ACHN (cell line): Measurements from ENCODE around the gene EPB41L2.

Source experiments
- DNase-seq: peaks from one replicate; pipeline ENCODE4 v3.0.0-alpha.2; 2015
- in situ Hi-C: cut with HindIII; loops from 2 replicates; pipeline ENCODE4 v1.10.0; 2017; ENCODE audit warnings: low sequenced_read_pairs, low pct_ligation_motif_present, low pct_unique_long_range_greater_than_20kb

EPB41L2 gene

GRCh38 chr6:131065112-131065823 lies 2.2 kb upstream of the EPB41L2 start:
- no peak for DNase-seq
- in situ Hi-C loops: no loop called here

GRCh38 chr6:131063764-131064272 lies 773 bp upstream of the EPB41L2 start:
- DNase-seq: no peak
- in situ Hi-C loops: no loop called here

- in situ Hi-C loops: no loop called here
- peak; percentile 9 for DNase-seq
Measured at GRCh38 chr6:131062241-131063027, 611 bp downstream of the EPB41L2 start.

GRCh38 chr6:131061751-131062119 lies 1.3 kb downstream of the EPB41L2 start:
- DNase-seq: peak; percentile 16
- in situ Hi-C loops: no loop called here

GRCh38 chr6:131061041-131061750 lies 1.8 kb downstream of the EPB41L2 start:
- in situ Hi-C loops: no loop called here
- peak; percentile 84 for DNase-seq

GRCh38 chr6:131060311-131060710 lies 2.7 kb downstream of the EPB41L2 start:
- in situ Hi-C loops: no loop called here

GRCh38 chr6:131059486-131059885 lies 3.6 kb downstream of the EPB41L2 start:
- DNase-seq: peak; percentile 44
- in situ Hi-C loops: no loop called here

More at GRCh38 chr6:131060311-131060710, 2.7 kb downstream of the EPB41L2 start:
- DNase-seq: peak; percentile 39

- in situ Hi-C loops: no loop called here
- DNase-seq: no peak
Measured at GRCh38 chr6:131058236-131058635, 4.8 kb downstream of the EPB41L2 start.

- peak; percentile 14 for DNase-seq
- in situ Hi-C loops: no loop called here
Measured at GRCh38 chr6:131054392-131055250, 8.4 kb downstream of the EPB41L2 start.

- no peak for DNase-seq
- in situ Hi-C loops: no loop called here
Measured at GRCh38 chr6:131053546-131054240, 9.4 kb downstream of the EPB41L2 start.

- in situ Hi-C loops: no loop called here
- DNase-seq: no peak
Measured at GRCh38 chr6:131052181-131052580, 10.9 kb downstream of the EPB41L2 start.

- DNase-seq: no peak
- in situ Hi-C loops: no loop called here
Measured at GRCh38 chr6:131051341-131051740, 11.7 kb downstream of the EPB41L2 start.

GRCh38 chr6:131049608-131050007 lies 13.4 kb downstream of the EPB41L2 start:
- in situ Hi-C loops: no loop called here
- DNase-seq: no peak

- DNase-seq: no peak
- in situ Hi-C loops: no loop called here
Measured at GRCh38 chr6:131048933-131049515, 14.0 kb downstream of the EPB41L2 start.

GRCh38 chr6:131048459-131048858 lies 14.6 kb downstream of the EPB41L2 start:
- no peak for DNase-seq
- in situ Hi-C loops: no loop called here

GRCh38 chr6:131045139-131045538 lies 17.9 kb downstream of the EPB41L2 start:
- no peak for DNase-seq
- in situ Hi-C loops: no loop called here

- in situ Hi-C loops: no loop called here
- no peak for DNase-seq
Measured at GRCh38 chr6:131043902-131044447, 19.1 kb downstream of the EPB41L2 start.
